Activated CD8-positive, alpha-beta T cell treated with anti-CD3 and anti-CD28 coated beads for 36 hours (primary cell): ENCODE data around the gene CD48. TPM values are rescaled to one million over a fixed set of nuclear protein-coding genes. Genes with fewer than 3 reads are reported as not detected.

Source experiments
- ATAC-seq: fragments of 200-7000 bp; cut with Tn5 transposase; one replicate; pipeline ENCODE4 v1.10.0; 2021; ENCODE audit warnings: mild to moderate bottlenecking, moderate library complexity
- CTCF ChIA-PET: fragments of 350-600 bp; sonication (Branson Sonifier 250); formaldehyde crosslinking; loops from one replicate; lab custom pipeline; 2021; ENCODE audit warnings: antibody characterized with exemption; lab: Charles Lee
- POLR2A ChIA-PET: fragments of 350-600 bp; sonication (Branson Sonifier 250); formaldehyde crosslinking; loops from one replicate; lab custom pipeline; 2021; ENCODE audit warnings: antibody characterized with exemption; lab: Charles Lee
- DNase-seq: peaks from one replicate; pipeline ENCODE4 v3.0.0-alpha.2; 2020
- H3K27ac Mint-ChIP-seq: one replicate; pipeline ENCODE4 v1.8.0; 2021; ENCODE audit warnings: mild to moderate bottlenecking, mixed read lengths
- H3K27me3 Mint-ChIP-seq: one replicate; pipeline ENCODE4 v1.8.0; 2021; ENCODE audit warnings: mixed read lengths
- H3K36me3 Mint-ChIP-seq: one replicate; pipeline ENCODE4 v1.8.0; 2021; ENCODE audit warnings: low read depth, mixed read lengths
- H3K4me1 Mint-ChIP-seq: one replicate; pipeline ENCODE4 v1.8.0; 2021; ENCODE audit warnings: low read depth, mixed read lengths
- H3K4me3 Mint-ChIP-seq: one replicate; pipeline ENCODE4 v1.8.0; 2021; ENCODE audit warnings: mild to moderate bottlenecking, moderate library complexity, mixed read lengths
- H3K9me3 Mint-ChIP-seq: one replicate; pipeline ENCODE4 v1.8.0; 2021; ENCODE audit warnings: mixed read lengths
- CTCF ChIP-seq: fragments of 200-600 bp; IDR thresholded peaks from one replicate; pipeline ENCODE4 v1.8.0; 2022; ENCODE audit warnings: antibody characterized with exemption, mild to moderate bottlenecking
- intact Hi-C: fragments of 100-400 bp; cut with micrococcal nuclease; formaldehyde crosslinking; loops from one replicate; pipeline ENCODE4 v1.10.0; 2022
- total RNA-seq, 2 experiments: library from RNA; stranded (reverse); gene quantifications; one replicate each; pipeline ENCODE4 v1.2.3, GENCODE V29; 2021

Gene CD48
- total RNA-seq, 2 experiments from 2014 or later, result 379 to 388 TPM

DNA sequence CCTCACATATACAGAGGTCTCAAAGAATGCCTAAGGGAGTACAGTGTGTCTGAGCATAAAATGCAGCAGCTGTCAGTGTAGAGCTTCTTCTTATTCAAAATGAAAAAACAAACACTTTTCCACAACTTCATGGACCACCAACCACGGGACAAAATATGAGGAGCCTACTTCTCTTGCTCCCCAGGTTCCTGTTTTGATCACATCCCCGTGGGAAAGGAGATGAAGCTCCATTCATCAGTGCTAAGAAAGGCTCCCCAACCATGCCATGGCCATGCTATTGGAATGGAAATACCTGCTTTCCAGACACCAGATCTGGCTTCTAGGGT, 383 bp downstream of the CD48 start:
- H3K36me3 Mint-ChIP-seq, result peaks cover 5% of the 10 kb centered on the region
- DNase-seq, result peak; percentile 20
- intact Hi-C loops, result loop anchor here (5.0 kb wide), 1 partner anchor 84 kb away; no protein-coding TSS in a partner anchor
- H3K9me3 Mint-ChIP-seq, result no peaks in the 10 kb centered on the region
- no peaks in the 10 kb centered on the region for H3K27me3 Mint-ChIP-seq
- no peak for ATAC-seq
- H3K4me3 Mint-ChIP-seq, result no peak overlapping the region
- peaks cover 36% of the 10 kb centered on the region for H3K4me1 Mint-ChIP-seq
- ChIA-PET CTCF (interaction anchor here (1.9 to 6.7 kb wide), 8 partner anchors 14 to 243 kb away, joined by 7 to 94 read pairs (median 10); partner anchors contain the start of gene ITLN2), POLR2A (interaction anchor here (1.0 to 3.3 kb wide), 11 partner anchors 12 to 88 kb away, joined by 3 to 21 read pairs (median 5); no protein-coding TSS in a partner anchor)
- H3K27ac Mint-ChIP-seq, result no peak overlapping the region
- no peak for TF ChIP-seq CTCF

GRCh38 chr1:160710517-160711252, 937 bp downstream of the CD48 start:
- Mint-ChIP-seq H3K4me3 (no peak overlapping the region), H3K27ac (no peak overlapping the region), H3K9me3 (no peaks in the 10 kb centered on the region), H3K4me1 (peaks cover 36% of the 10 kb centered on the region), H3K36me3 (peaks cover 9% of the 10 kb centered on the region), H3K27me3 (no peaks in the 10 kb centered on the region)
- ChIA-PET POLR2A (interaction anchor here (0.7 to 3.3 kb wide), 10 partner anchors 13 to 88 kb away, joined by 3 to 21 read pairs (median 4); no protein-coding TSS in a partner anchor), CTCF (interaction anchor here (1.9 to 6.7 kb wide), 6 partner anchors 14 to 88 kb away, joined by 7 to 94 read pairs (median 26); no protein-coding TSS in a partner anchor)
- ATAC-seq (no peak), DNase-seq (peak; percentile 37)
- intact Hi-C loops, result loop anchor here (5.0 kb wide), 1 partner anchor 83 kb away; no protein-coding TSS in a partner anchor
- TF ChIP-seq CTCF, result no peak

DNA sequence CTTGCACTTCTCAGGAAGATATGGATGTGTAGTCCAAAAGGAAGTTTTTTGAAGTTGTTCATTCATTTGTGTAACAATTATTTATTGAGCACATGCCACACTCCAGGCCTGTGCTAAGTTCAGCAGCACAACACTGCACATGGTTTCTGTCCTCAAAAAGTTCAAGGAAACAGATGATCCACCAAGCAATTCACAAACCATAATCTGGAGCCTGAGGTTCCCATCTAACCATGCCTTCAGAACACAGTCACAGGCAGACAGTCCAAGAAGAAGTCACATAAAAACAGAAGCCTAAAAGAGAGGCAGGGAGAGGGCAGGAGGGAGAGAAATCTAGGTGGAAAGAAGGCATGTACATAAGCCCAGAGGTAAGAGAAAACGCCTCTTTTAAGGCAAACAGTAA, 1.9 kb downstream of the CD48 start:
- POLR2A ChIA-PET, result interaction anchor here (0.8 to 7.6 kb wide), 5 partner anchors 26 to 88 kb away, joined by 3 to 43 read pairs (median 15); no protein-coding TSS in a partner anchor

GRCh38 chr1:160708801-160709200, 2.8 kb downstream of the CD48 start:
- peaks cover 26% of the 10 kb centered on the region for H3K36me3 Mint-ChIP-seq
- TF ChIP-seq CTCF, result no peak
- POLR2A ChIA-PET, result interaction anchor here (0.6 to 7.6 kb wide), 15 partner anchors 16 to 129 kb away, joined by 3 to 43 read pairs (median 5); no protein-coding TSS in a partner anchor
- intact Hi-C loops, result loop anchor here (5.0 kb wide), 2 partner anchors 36 to 66 kb away; no protein-coding TSS in a partner anchor
- DNase-seq, result peak; percentile 57
- CTCF ChIA-PET, result interaction anchor here (1.1 to 7.9 kb wide), 9 partner anchors 16 to 169 kb away, joined by 3 to 106 read pairs (median 8); no protein-coding TSS in a partner anchor
- peaks cover 40% of the 10 kb centered on the region for H3K4me1 Mint-ChIP-seq
- no peaks in the 10 kb centered on the region for H3K9me3 Mint-ChIP-seq
- no peak overlapping the region for H3K4me3 Mint-ChIP-seq
- no peaks in the 10 kb centered on the region for H3K27me3 Mint-ChIP-seq
- peak; percentile 25 for ATAC-seq
- H3K27ac Mint-ChIP-seq, result no peak overlapping the region

More for the DNA sequence above, 1.9 kb downstream of the CD48 start:
- Mint-ChIP-seq H3K36me3 (peaks cover 18% of the 10 kb centered on the region), H3K4me1 (peaks cover 39% of the 10 kb centered on the region), H3K27me3 (no peaks in the 10 kb centered on the region), H3K4me3 (no peak overlapping the region), H3K9me3 (no peaks in the 10 kb centered on the region), H3K27ac (no peak overlapping the region)
- ATAC-seq (no peak), DNase-seq (no peak)
- intact Hi-C loops, result loop anchor here (5.0 kb wide), 3 partner anchors 37 to 82 kb away; no protein-coding TSS in a partner anchor
- TF ChIP-seq CTCF, result no peak
- CTCF ChIA-PET, result interaction anchor here (0.7 to 7.9 kb wide), 6 partner anchors 16 to 128 kb away, joined by 3 to 106 read pairs (median 18); no protein-coding TSS in a partner anchor
